MCF 10A (cell line): ENCODE data around the gene SPATA2. TPM values are rescaled to one million over a fixed set of nuclear protein-coding genes. Genes with fewer than 3 reads are reported as not detected.
A peak's percentile ranks its signal among the peaks of the same experiment; 100 is the strongest.

Experiments used
- BruUV-seq: library from RNA; stranded (reverse); fragments of 400-500 nt; replicated peaks from 2 replicates; lab custom pipeline; 2021; lab: Mats Ljungman, UMichigan
- CTCF ChIA-PET: fragments of 300-600 bp; sonication (Branson Sonifier 250); formaldehyde crosslinking; extraction: SDS; loops from one replicate; lab custom pipeline; 2021; ENCODE audit warnings: antibody characterized with exemption, inconsistent platforms; lab: Yijun Ruan, JAX
- POLR2A ChIA-PET: fragments of 300-600, 350-650 bp; sonication (Branson Sonifier 250); formaldehyde crosslinking; extraction: SDS; loops from one replicate; lab custom pipeline; 2020; ENCODE audit warnings: antibody characterized with exemption, inconsistent platforms; lab: Yijun Ruan, JAX
- DNase-seq: peaks from one replicate; pipeline ENCODE4 v3.0.0-alpha.2; 2018; ENCODE audit not compliant: unreplicated experiment
- H3K27ac Mint-ChIP-seq: one replicate; pipeline ENCODE4 v1.8.0; 2022; ENCODE audit warnings: mild to moderate bottlenecking, low read depth, mixed read lengths; ENCODE audit not compliant: unreplicated experiment
- H3K27me3 Mint-ChIP-seq: one replicate; pipeline ENCODE4 v1.8.0; 2022; ENCODE audit warnings: mixed read lengths; ENCODE audit not compliant: insufficient read depth, unreplicated experiment
- H3K36me3 Mint-ChIP-seq: one replicate; pipeline ENCODE4 v1.8.0; 2022; ENCODE audit warnings: mild to moderate bottlenecking, moderate library complexity, mixed read lengths; ENCODE audit not compliant: insufficient read depth, unreplicated experiment
- H3K4me1 Mint-ChIP-seq: one replicate; pipeline ENCODE4 v1.8.0; 2022; ENCODE audit warnings: mixed read lengths; ENCODE audit not compliant: insufficient read depth, unreplicated experiment
- H3K4me3 Mint-ChIP-seq: one replicate; pipeline ENCODE4 v1.8.0; 2022; ENCODE audit warnings: mild to moderate bottlenecking, moderate library complexity, mixed read lengths; ENCODE audit not compliant: unreplicated experiment
- H3K9me3 Mint-ChIP-seq: one replicate; pipeline ENCODE4 v1.8.0; 2022; ENCODE audit warnings: mixed read lengths; ENCODE audit not compliant: unreplicated experiment
- intact Hi-C: fragments of 100-400 bp; cut with micrococcal nuclease; formaldehyde crosslinking; loops from 2 replicates; pipeline ENCODE4 v1.14.1; 2022
- total RNA-seq: library from RNA; stranded (reverse); gene quantifications from 2 replicates; pipeline ENCODE4 v1.2.3, GENCODE V29; 2022
- TF ChIP-seq, protein P1 (sequence below): fragments of 200-600 bp; IDR thresholded peaks from one replicate; pipeline ENCODE4 v1.8.0; 2022; ENCODE audit warnings: antibody characterized with exemption, mild to moderate bottlenecking; ENCODE audit not compliant: unreplicated experiment

SPATA2 gene
- total RNA-seq, 1 experiment from 2014 or later, result 5.5 TPM

DNA sequence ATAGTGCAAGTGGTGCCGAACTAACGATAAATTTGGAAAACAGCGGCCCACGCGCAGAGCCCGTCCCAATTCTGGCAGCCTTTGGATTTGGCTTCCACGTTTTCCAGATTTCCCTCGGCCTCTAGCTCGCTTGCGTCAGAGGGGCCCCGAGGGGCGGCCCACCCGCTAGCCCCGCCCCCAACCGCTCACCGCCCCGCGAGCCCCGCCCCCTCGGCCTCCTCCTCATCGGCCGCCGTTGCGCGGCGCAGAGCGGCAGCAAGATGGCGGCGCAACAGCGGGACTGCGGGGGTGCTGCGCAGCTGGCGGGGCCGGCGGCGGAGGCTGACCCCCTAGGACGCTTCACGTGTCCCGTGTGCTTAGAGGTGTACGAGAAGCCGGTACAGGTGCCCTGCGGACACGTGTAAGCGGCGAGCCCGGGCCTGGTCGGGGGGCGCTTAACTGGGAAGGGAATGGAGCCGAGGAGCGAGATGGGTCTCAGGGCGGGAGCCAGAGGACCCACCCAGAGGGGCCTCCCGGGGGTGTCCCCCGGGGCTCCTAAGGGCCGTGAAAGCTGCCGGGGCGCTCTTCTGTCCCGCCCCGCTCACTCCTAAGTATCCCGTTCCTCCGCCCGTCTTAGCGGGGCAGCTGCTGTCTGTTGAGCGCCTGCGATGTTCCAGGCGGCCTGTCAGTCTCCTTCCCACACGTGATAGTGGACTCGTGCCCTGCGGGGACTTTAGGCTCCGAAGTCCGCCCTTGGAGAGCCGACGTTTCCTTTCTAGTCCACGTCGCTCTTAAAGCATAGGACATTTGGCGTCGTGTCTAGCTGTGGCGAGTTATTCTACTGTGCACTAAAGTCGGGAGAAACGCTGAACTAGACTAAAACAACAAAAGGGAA, 21.1 kb upstream of the SPATA2 start, which contains the start of gene RNF114:
Gene RNF114 (plus strand): TSS at position 245 of the 874 bp plus-strand sequence. CDS start 16 bp downstream, at position 261.
- DNase-seq, result peak; percentile 90
- intact Hi-C loops, result no loop called here
- Mint-ChIP-seq H3K27me3 (no peaks in the 10 kb centered on the region), H3K4me3 (peak within 1 kb of the TSS; percentile 85), H3K4me1 (peaks cover 23% of the 10 kb centered on the region), H3K36me3 (peaks cover 24% of the 10 kb centered on the region), H3K27ac (peak within 1 kb of the TSS; percentile 69), H3K9me3 (no peaks in the 10 kb centered on the region)
- BruUV-seq, result no TSS peak
- TF ChIP-seq, protein P1, sequence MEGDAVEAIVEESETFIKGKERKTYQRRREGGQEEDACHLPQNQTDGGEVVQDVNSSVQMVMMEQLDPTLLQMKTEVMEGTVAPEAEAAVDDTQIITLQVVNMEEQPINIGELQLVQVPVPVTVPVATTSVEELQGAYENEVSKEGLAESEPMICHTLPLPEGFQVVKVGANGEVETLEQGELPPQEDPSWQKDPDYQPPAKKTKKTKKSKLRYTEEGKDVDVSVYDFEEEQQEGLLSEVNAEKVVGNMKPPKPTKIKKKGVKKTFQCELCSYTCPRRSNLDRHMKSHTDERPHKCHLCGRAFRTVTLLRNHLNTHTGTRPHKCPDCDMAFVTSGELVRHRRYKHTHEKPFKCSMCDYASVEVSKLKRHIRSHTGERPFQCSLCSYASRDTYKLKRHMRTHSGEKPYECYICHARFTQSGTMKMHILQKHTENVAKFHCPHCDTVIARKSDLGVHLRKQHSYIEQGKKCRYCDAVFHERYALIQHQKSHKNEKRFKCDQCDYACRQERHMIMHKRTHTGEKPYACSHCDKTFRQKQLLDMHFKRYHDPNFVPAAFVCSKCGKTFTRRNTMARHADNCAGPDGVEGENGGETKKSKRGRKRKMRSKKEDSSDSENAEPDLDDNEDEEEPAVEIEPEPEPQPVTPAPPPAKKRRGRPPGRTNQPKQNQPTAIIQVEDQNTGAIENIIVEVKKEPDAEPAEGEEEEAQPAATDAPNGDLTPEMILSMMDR, result no peak
- POLR2A ChIA-PET, result interaction anchor here (0.5 to 6.0 kb wide), 27 partner anchors 10 to 1302 kb away, joined by 3 to 146 read pairs (median 4); partner anchors contain the start of genes SLC9A8, SPATA2, UBE2V1 and ZNFX1
- CTCF ChIA-PET, result interaction anchor here (0.6 to 3.4 kb wide), 4 partner anchors 20 to 233 kb away, joined by 3 to 23 read pairs (median 8); no protein-coding TSS in a partner anchor

DNA sequence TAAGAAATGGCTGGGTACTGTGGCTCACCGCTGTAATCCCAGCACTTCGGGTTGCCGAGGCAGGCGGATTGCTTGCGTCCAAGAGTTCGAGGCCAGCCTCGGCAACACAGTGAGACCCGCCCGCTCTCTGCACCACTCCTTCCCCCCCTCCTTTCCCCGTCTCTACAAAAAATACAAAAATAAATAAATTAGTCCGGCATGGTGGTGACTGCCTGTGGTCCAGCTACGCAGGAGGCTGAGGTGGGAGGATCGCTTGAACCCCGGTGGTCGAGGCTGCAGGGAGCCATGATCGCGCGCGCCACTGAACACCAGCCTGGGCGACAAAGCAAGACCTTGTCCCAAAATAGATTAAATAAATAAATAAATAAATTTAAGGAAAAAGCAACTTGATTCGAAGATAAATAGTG, 20.4 kb upstream of the SPATA2 start:
- POLR2A ChIA-PET, result interaction anchor here (0.7 to 6.0 kb wide), 14 partner anchors 9 to 1303 kb away, joined by 3 to 146 read pairs (median 4); partner anchors contain the start of genes SLC9A8, SPATA2 and UBE2V1
- H3K36me3 Mint-ChIP-seq, result peaks cover 17% of the 10 kb centered on the region
- H3K27ac Mint-ChIP-seq, result no peak overlapping the region
- DNase-seq, result no peak
- H3K4me3 Mint-ChIP-seq, result peak overlapping the region; percentile 85
- CTCF ChIA-PET, result interaction anchor here (0.6 to 3.4 kb wide), 5 partner anchors 19 to 396 kb away, joined by 3 to 23 read pairs (median 5); no protein-coding TSS in a partner anchor
- H3K27me3 Mint-ChIP-seq, result no peaks in the 10 kb centered on the region
- intact Hi-C loops, result no loop called here
- peaks cover 23% of the 10 kb centered on the region for H3K4me1 Mint-ChIP-seq
- TF ChIP-seq, protein P1, result no peak
- no TSS peak for BruUV-seq
- H3K9me3 Mint-ChIP-seq, result no peaks in the 10 kb centered on the region

DNA sequence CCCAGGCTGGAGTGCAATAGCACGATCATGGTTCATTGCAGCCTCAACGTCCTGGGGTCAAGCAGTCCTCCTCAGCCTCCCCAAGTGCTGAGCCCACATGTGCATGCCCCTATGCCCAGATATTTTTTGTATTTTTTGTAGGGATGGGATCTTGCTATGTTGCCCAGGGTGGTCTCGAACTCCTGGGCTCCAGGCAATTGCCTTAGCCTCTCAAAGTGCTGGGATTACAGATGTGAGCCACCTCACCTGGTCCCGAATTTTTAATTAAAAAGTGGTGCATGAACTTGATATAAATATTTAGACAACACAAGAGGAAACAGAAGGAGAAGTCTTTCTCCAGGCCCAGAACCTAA, 13.8 kb upstream of the SPATA2 start:
- DNase-seq, result no peak
- Mint-ChIP-seq H3K4me3 (no peak overlapping the region), H3K9me3 (no peaks in the 10 kb centered on the region), H3K36me3 (no peaks in the 10 kb centered on the region), H3K27ac (no peak overlapping the region), H3K27me3 (no peaks in the 10 kb centered on the region), H3K4me1 (no peaks in the 10 kb centered on the region)
- POLR2A ChIA-PET, result no interaction called here
- TF ChIP-seq, protein P1, result no peak
- intact Hi-C loops, result loop anchor here (2.0 kb wide), 2 partner anchors 40 to 318 kb away; no protein-coding TSS in a partner anchor
- CTCF ChIA-PET, result interaction anchor here (1.0 to 4.5 kb wide), 5 partner anchors 9 to 388 kb away, joined by 3 to 20 read pairs (median 7); partner anchors contain the start of gene SPATA2
- BruUV-seq, result no TSS peak
